Stimulated activated CD8-positive, alpha-beta memory T cell treated with anti-CD3 and anti-CD28 coated beads, Interleukin-7, amount 100 ng/mL, for 48 hours (primary cell): ENCODE results near the gene SNRNP40.

Source experiments
- DNase-seq, 2 donors: peaks; one replicate each; pipeline ENCODE4 v3.0.0-alpha.2; 2020; ENCODE audit warnings: low read depth in 1 of 2; ENCODE audit errors: extremely low read depth in 1 of 2

The SNRNP40 gene

DNA sequence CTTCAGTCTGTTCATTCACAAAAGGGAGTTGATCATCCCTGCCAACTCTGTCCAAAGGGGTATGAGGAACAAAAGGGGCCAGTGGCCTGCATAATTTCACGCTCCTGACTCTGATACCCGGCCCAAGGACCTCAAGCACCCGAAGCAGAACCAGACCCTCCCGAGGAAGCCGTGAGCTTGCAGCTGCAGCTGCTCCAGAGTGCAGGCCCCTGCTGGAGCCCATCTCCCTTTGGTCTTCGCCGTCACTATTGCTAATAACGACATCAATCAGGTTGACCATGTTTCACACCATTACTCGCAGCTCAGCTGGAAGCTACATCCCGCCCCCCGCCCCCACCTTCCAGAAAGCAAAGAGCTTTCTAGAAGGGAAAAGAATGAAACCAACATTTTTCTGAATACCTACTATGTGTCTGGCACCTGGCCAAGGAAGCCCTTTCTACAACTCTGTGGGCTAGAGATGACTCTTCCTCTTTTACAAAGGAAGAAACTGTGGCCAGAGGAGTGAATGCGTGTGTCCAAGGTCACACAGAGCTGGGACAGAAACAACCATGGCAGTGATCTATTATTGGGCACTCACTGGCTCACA lies 62.4 kb downstream of the SNRNP40 start:
- DNase-seq = no peak

- DNase-seq = no peak
Measured at GRCh38 chr1:31232689-31233088, 63.9 kb downstream of the SNRNP40 start.

DNA sequence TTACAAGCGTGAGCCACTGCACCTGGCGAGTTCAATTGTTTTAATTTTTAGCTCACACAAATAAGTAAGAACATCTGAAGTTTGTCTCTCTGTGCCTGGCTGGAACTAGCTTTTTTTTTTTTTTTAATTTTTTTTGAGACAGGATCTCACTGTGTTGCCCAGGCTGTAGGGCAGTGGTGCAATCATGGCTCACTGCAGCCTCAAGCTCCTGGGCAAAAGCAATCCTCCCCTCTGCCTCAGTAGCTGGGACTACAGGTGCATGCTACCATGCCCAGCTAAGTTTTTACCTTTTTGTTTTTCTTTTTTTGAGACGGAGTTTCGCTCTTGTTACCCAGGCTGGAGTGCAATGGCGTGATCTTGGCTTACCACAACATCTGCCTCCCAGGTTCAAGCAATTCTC lies 64.8 kb downstream of the SNRNP40 start:
- no peak for DNase-seq

- no peak for DNase-seq
Measured at GRCh38 chr1:31230378-31230777, 66.2 kb downstream of the SNRNP40 start.

- no peak for DNase-seq
Measured at GRCh38 chr1:31228986-31229385, 67.6 kb downstream of the SNRNP40 start.

- DNase-seq = no peak
Measured at GRCh38 chr1:31227891-31228568, 68.6 kb downstream of the SNRNP40 start.

DNA sequence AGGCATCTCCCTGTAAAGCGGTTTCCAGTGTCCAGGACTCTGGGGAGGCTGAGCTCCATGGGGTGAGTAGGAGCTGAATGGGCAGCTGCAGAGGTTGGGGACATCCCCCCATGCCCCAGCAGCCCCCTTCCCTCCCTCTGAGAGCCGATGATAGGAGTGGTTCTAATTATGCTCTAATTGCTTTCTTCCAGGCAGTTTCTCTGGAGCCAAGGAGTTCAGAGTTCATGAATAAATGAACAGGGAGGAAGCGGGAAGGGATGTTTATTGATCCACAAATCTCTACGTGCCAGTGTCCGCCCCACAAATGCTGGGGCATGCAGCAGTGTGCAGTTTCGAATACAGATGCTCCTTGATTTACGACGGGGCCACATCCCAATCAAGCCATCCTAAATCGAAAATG lies 72.5 kb downstream of the SNRNP40 start:
- no peak for DNase-seq

GRCh38 chr1:31222176-31222575 lies 74.4 kb downstream of the SNRNP40 start:
- no peak for DNase-seq

- no peak for DNase-seq
Measured at GRCh38 chr1:31221072-31221471, 75.5 kb downstream of the SNRNP40 start.

DNA sequence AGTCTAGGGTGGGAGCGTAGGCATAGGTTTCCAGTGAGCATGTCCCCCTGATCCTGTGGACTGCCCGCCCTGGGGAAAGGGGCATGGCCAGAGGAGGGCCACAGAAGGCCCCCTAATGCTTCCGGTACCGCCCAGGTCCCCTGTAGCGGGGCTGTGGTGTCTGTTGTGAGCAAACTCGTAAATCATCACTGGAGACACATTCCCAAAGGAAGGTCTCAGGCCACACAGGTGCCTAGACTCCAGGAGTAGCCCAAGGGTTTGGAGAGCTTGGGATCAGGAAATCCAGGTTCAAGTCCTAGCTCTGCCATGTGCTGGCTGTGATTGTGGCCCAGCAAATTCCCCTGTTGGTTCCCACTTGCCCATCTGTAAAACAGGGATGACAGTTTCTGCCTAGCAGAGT lies 77.1 kb downstream of the SNRNP40 start:
- DNase-seq = no peak

GRCh38 chr1:31218705-31219104 lies 77.9 kb downstream of the SNRNP40 start:
- DNase-seq = no peak

- no peak for DNase-seq
Measured at GRCh38 chr1:31216016-31216415, 80.6 kb downstream of the SNRNP40 start.

GRCh38 chr1:31215065-31215570 lies 81.5 kb downstream of the SNRNP40 start:
- no peak for DNase-seq

GRCh38 chr1:31214316-31215064 lies 82.1 kb downstream of the SNRNP40 start:
- no peak for DNase-seq
